ENCODE data around the gene ATF5.

Gene ATF5

GRCh38 chr19:49892716-49893115 lies 36.3 kb upstream of the ATF5 start:
- no peak for DNase-seq (ENCODE audit: low read depth, low spot score)
- no peak overlapping the region for H3K4me3 ChIP-seq (ENCODE audit: low read length)

GRCh38 chr19:49894011-49894664 lies 34.9 kb upstream of the ATF5 start:
- H3K4me3 ChIP-seq (ENCODE audit: low read length), result no peak overlapping the region
- DNase-seq (ENCODE audit: low read depth, low spot score), result no peak

GRCh38 chr19:49894879-49895565 lies 34.0 kb upstream of the ATF5 start:
- DNase-seq (ENCODE audit: low read depth, low spot score), result no peak
- H3K4me3 ChIP-seq (ENCODE audit: low read length), result no peak overlapping the region

- no peak for DNase-seq (ENCODE audit: low read depth, low spot score)
- no peak overlapping the region for H3K4me3 ChIP-seq (ENCODE audit: low read length)
These were observed 33.3 kb upstream of the ATF5 start for GRCh38 chr19:49895566-49896297.

- H3K4me3 ChIP-seq (ENCODE audit: low read length), result no peak within 1 kb of the TSS
- DNase-seq (ENCODE audit: low read depth, low spot score), result no peak
These were observed 32.0 kb upstream of the ATF5 start, which contains the start of gene IL4I1 for GRCh38 chr19:49896863-49897621. TSS of gene IL4I1 (minus strand) at chr19:49896887. CDS start at chr19:49896160, 727 bp downstream.

GRCh38 chr19:49904136-49904535 lies 24.9 kb upstream of the ATF5 start:
- H3K4me3 ChIP-seq (ENCODE audit: low read length), result no peak overlapping the region
- no peak for DNase-seq (ENCODE audit: low read depth, low spot score)

GRCh38 chr19:49906879-49907564 lies 22.0 kb upstream of the ATF5 start:
- no peak overlapping the region for H3K4me3 ChIP-seq (ENCODE audit: low read length)

GRCh38 chr19:49907745-49908446 lies 21.1 kb upstream of the ATF5 start:
- H3K4me3 ChIP-seq (ENCODE audit: low read length), result no peak overlapping the region
- DNase-seq (ENCODE audit: low read depth, low spot score), result no peak

More at GRCh38 chr19:49906879-49907564, 22.0 kb upstream of the ATF5 start:
- DNase-seq (ENCODE audit: low read depth, low spot score), result no peak

- no peak for DNase-seq (ENCODE audit: low read depth, low spot score)
- H3K4me3 ChIP-seq (ENCODE audit: low read length), result no peak overlapping the region
These were observed 20.3 kb upstream of the ATF5 start for GRCh38 chr19:49908480-49909420.

- H3K4me3 ChIP-seq (ENCODE audit: low read length), result no peak overlapping the region
- no peak for DNase-seq (ENCODE audit: low read depth, low spot score)
These were observed 18.8 kb upstream of the ATF5 start for GRCh38 chr19:49910179-49910578.

- DNase-seq (ENCODE audit: low read depth, low spot score), result no peak
- H3K4me3 ChIP-seq (ENCODE audit: low read length), result no peak overlapping the region
These were observed 17.4 kb upstream of the ATF5 start for GRCh38 chr19:49911381-49912145.

- DNase-seq (ENCODE audit: low read depth, low spot score), result no peak
- H3K4me3 ChIP-seq (ENCODE audit: low read length), result no peak overlapping the region
These were observed 15.9 kb upstream of the ATF5 start for GRCh38 chr19:49912965-49913685.

- no peak for DNase-seq (ENCODE audit: low read depth, low spot score)
- no peak overlapping the region for H3K4me3 ChIP-seq (ENCODE audit: low read length)
These were observed 15.3 kb upstream of the ATF5 start for GRCh38 chr19:49913720-49914119.

GRCh38 chr19:49915271-49915670 lies 13.7 kb upstream of the ATF5 start:
- H3K4me3 ChIP-seq (ENCODE audit: low read length), result no peak overlapping the region
- no peak for DNase-seq (ENCODE audit: low read depth, low spot score)

GRCh38 chr19:49916839-49917733 lies 11.9 kb upstream of the ATF5 start:
- no peak overlapping the region for H3K4me3 ChIP-seq (ENCODE audit: low read length)
- DNase-seq (ENCODE audit: low read depth, low spot score), result no peak

Data from Jurkat, Clone E6-1 (cell line).